T-cell (primary cell): Measurements from ENCODE around the gene PRKAA1. TPM values are rescaled to one million over a fixed set of nuclear protein-coding genes. Genes with fewer than 3 reads are reported as not detected.

Experiments
- ATAC-seq, 4 experiments: fragments of 200-7000 bp in 3 of 4; fragments of 150-1000 bp in 1 of 4; cut with Tn5 transposase; replicated peaks in 1 of 4; 1 replicate in 3 of 4; 2 replicates in 1 of 4; pipeline ENCODE4 v1.10.0; 2021; ENCODE audit warnings: moderate library complexity in 3 of 4, mild to moderate bottlenecking in 2 of 4, moderate number of reproducible peaks in 1 of 4
- CTCF ChIA-PET, 2 donors: fragments of 300-600 bp; sonication (Branson Sonifier 250); formaldehyde crosslinking; loops; one replicate each; lab custom pipeline; 2022; ENCODE audit warnings: antibody characterized with exemption in 2 of 2; lab: Charles Lee
- POLR2A ChIA-PET, 2 donors: fragments of 300-600 bp; sonication (Branson Sonifier 250); formaldehyde crosslinking; loops; one replicate each; lab custom pipeline; 2022; ENCODE audit warnings: antibody characterized with exemption in 2 of 2; lab: Charles Lee
- DNase-seq, 35 experiments: peaks; one replicate each; pipeline versions ENCODE4 v3.0.0 to v3.0.0-alpha.2; 2013 to 2023
- H3K27ac ChIP-seq: one replicate; pipeline ENCODE4 v1.5.1; 2013; ENCODE audit warnings: low read length
- H3K27me3 ChIP-seq, 2 experiments: replicated peaks in 1 of 2; 1 replicate in 1 of 2; 2 replicates in 1 of 2; pipeline versions ENCODE4 v1.6.1 to v1.7.0; 2013; ENCODE audit warnings: low read length in 1 of 2, mixed read lengths in 1 of 2; ENCODE audit not compliant: control insufficient read depth in 2 of 2, insufficient read depth in 2 of 2; ENCODE audit errors: extremely low read depth in 1 of 2
- H3K36me3 ChIP-seq, 2 donors: 1 replicate in 1 of 2; 2 replicates in 1 of 2; pipeline versions ENCODE4 v1.6.1 to v1.7.0; 2013; ENCODE audit warnings: low read length in 1 of 2; ENCODE audit not compliant: control insufficient read depth in 2 of 2, insufficient read depth in 1 of 2; ENCODE audit errors: extremely low read depth in 1 of 2
- H3K4me1 ChIP-seq, 2 experiments: 1 replicate in 1 of 2; 2 replicates in 1 of 2; pipeline versions ENCODE4 v1.6.1 to v1.7.0; 2013; ENCODE audit warnings: low read length in 2 of 2, mixed read lengths in 1 of 2; ENCODE audit not compliant: insufficient read depth in 2 of 2, control insufficient read depth in 1 of 2; ENCODE audit errors: extremely low read depth in 1 of 2
- H3K4me3 ChIP-seq, 2 donors: 1 replicate in 1 of 2; 2 replicates in 1 of 2; pipeline versions ENCODE4 v1.5.1 to v1.7.0; 2013; ENCODE audit warnings: mild to moderate bottlenecking in 2 of 2, low read length in 1 of 2, moderate library complexity in 1 of 2; ENCODE audit not compliant: control insufficient read depth in 1 of 2; ENCODE audit errors: extremely low read depth in 1 of 2
- H3K9me3 ChIP-seq: 2 replicates; pipeline ENCODE4 v1.7.0; 2013
- H3K27ac Mint-ChIP-seq, 2 donors: one replicate each; pipeline ENCODE4 v1.8.0; 2020 to 2021; ENCODE audit warnings: mild to moderate bottlenecking in 2 of 2, mixed read lengths in 2 of 2
- H3K27me3 Mint-ChIP-seq, 2 donors: one replicate each; pipeline ENCODE4 v1.8.0; 2021 to 2022; ENCODE audit warnings: mixed read lengths in 2 of 2
- H3K36me3 Mint-ChIP-seq: one replicate; pipeline ENCODE4 v1.8.0; 2021; ENCODE audit warnings: mixed read lengths
- H3K4me1 Mint-ChIP-seq, 3 donors: one replicate each; pipeline ENCODE4 v1.8.0; 2020 to 2022; ENCODE audit warnings: mixed read lengths in 3 of 3, mild to moderate bottlenecking in 1 of 3
- H3K4me3 Mint-ChIP-seq, 3 donors: one replicate each; pipeline ENCODE4 v1.8.0; 2020 to 2022; ENCODE audit warnings: mild to moderate bottlenecking in 3 of 3, mixed read lengths in 3 of 3, moderate library complexity in 3 of 3
- H3K9me3 Mint-ChIP-seq, 3 donors: one replicate each; pipeline ENCODE4 v1.8.0; 2020 to 2022; ENCODE audit warnings: mixed read lengths in 3 of 3
- WGBS: methylation state at CpG from one replicate; pipeline ENCODE4 v1.1.5; 2013; ENCODE audit warnings: missing lambda C conversion rate; ENCODE audit not compliant: insufficient coverage; 5-methylcytosine and 5-hydroxymethylcytosine counted together
- total RNA-seq, 35 experiments: library from RNA in 6 of 35; stranded (reverse) in 6 of 35; fragments of 120-200 nt in 1 of 35; gene quantifications; one replicate each; pipeline versions ENCODE4 v1.2.1 to v1.2.4 and lab custom pipeline; 2013 to 2026

The PRKAA1 gene
- total RNA-seq, 5 donors from 2014 or later (not counting 1 experiment from before 2014, with no cell fraction given): 92.3 to 112 (median 96.7) TPM

DNA sequence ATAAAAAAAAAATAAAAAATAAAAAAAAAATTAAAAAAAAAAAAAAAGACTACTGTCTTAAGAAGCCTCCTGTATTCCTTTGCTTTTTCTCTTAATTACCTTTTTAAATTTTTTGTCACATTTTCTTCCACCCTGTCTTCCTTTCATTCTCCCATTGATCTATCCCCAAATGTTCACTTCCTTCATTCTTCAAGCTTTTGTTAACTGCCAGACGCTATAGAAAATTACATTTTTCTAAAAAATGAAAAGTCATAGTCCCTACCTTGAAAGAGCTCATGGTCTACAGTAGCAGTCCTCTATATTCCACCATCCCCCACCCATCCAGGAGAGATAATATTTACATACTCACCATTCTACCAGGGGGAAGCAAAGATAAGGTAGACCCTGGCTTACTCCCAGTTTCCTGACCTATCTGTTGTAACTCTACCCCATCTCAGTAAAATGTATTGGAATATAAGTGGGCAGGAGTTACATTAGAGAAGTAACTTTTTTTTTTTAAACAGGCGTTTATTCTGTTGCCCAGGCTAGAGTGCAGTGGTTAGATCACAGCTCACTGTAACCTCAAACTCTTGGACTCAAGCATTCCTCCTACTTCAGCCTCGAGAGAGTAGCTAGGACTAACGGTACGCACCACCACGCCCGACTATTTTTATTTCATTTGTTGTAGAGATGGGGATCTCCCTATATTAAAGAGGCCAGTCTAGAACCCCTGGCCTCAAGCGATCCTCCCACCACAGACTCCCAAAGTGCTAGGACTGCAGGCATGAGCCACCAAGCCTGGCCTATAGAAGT is 3.8 kb upstream of the PRKAA1 start:
- no peaks in the 10 kb centered on the region for H3K9me3 ChIP-seq
- H3K4me1 ChIP-seq: peaks cover 2 to 6% of the 10 kb centered on the region in 2 experiments
- no peak overlapping the region for H3K27ac ChIP-seq
- ATAC-seq (no peak), DNase-seq (no peak)
- POLR2A ChIA-PET: interaction anchor here (0.6 kb wide), 2 partner anchors 55 to 977 kb away, joined by 3 to 4 read pairs; no protein-coding TSS in a partner anchor
- CTCF ChIA-PET: interaction anchor here in 1 of 2 donors (0.6 kb wide), 1 partner anchor 41 kb away, joined by 3 read pairs; no protein-coding TSS in a partner anchor
- no peaks in the 10 kb centered on the region for H3K27me3 Mint-ChIP-seq
- H3K27ac Mint-ChIP-seq: no peak overlapping the region
- WGBS: no CpG with 5 or more reads among the region's 8 CpGs
- peaks cover 0 to 2% of the 10 kb centered on the region in 2 experiments for H3K27me3 ChIP-seq
- H3K4me1 Mint-ChIP-seq: peaks cover 9 to 13% (median 10%) of the 10 kb centered on the region in 3 donors
- no peak overlapping the region for H3K4me3 ChIP-seq
- no peaks in the 10 kb centered on the region for H3K9me3 Mint-ChIP-seq
- H3K36me3 Mint-ChIP-seq: no peaks in the 10 kb centered on the region
- no peaks in the 10 kb centered on the region for H3K36me3 ChIP-seq
- H3K4me3 Mint-ChIP-seq: no peak overlapping the region

DNA sequence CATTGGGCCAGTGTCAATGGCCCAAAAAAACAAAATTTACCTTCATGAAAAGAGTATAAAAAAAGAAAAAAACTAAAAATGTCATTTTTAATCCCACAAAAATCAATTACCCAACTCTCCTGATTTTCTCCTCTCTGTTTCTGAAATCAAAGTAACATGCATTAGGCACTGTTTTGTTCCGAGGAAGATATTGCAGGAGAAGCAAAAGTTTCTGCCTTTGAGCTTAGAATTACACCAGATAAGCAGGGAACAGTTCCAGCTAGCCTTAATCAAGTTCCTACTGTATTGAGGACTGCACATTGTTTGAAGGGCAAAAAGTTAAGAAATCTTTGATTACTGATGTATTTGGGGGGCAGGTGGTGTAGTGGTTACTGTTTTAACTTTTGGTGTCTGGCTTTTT is 1.1 kb upstream of the PRKAA1 start:
- peaks cover 32 to 39% (median 36%) of the 10 kb centered on the region in 3 donors for H3K4me1 Mint-ChIP-seq
- H3K27ac ChIP-seq: no peak overlapping the region
- no peak overlapping the region for H3K4me3 ChIP-seq
- no CpG with 5 or more reads among the region's 1 CpG for WGBS
- peak overlapping the region in 1 of 2 donors; percentile 3 for H3K27ac Mint-ChIP-seq
- ATAC-seq (no peak), DNase-seq (no peak)
- H3K27me3 ChIP-seq: peaks cover 0 to 2% of the 10 kb centered on the region in 2 experiments
- H3K9me3 Mint-ChIP-seq: no peaks in the 10 kb centered on the region
- no peaks in the 10 kb centered on the region for H3K9me3 ChIP-seq
- H3K4me1 ChIP-seq: peaks cover 9 to 10% of the 10 kb centered on the region in 2 experiments
- H3K36me3 ChIP-seq: peaks cover 0 to 6% of the 10 kb centered on the region in 2 donors
- H3K36me3 Mint-ChIP-seq: peaks cover 14% of the 10 kb centered on the region
- H3K4me3 Mint-ChIP-seq: peak overlapping the region; percentile 89 to 92 (median 89)
- ChIA-PET POLR2A (interaction anchor here (0.5 to 1.5 kb wide), 7 partner anchors 9 to 851 kb away, joined by 3 to 7 read pairs (median 5); no protein-coding TSS in a partner anchor), CTCF (interaction anchor here (0.6 to 1.5 kb wide), 14 partner anchors 8 to 1578 kb away, joined by 3 to 8 read pairs (median 4); no protein-coding TSS in a partner anchor)
- H3K27me3 Mint-ChIP-seq: no peaks in the 10 kb centered on the region

DNA sequence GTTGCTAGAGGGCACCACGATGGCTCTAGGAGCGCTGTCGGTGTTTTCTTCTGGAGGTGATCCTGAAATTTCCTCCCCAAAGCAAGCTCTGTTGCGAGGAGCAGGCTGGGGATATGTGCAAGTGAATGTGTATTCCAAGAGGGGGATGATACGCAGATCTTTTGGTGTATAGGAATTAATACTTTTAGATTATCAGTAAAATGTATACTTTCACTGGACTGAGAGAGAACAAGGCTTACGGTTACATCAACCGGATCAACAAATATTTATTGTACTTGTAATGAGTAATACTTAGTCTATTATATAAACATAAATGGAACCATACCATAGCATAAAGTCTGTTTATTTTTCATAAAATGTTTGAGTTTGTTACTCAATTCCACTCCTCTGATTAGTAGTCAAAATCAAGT is 632 bp upstream of the PRKAA1 start:
- H3K9me3 ChIP-seq: no peaks in the 10 kb centered on the region
- H3K4me3 Mint-ChIP-seq: peak overlapping the region; percentile 89 to 92 (median 89)
- DNase-seq (no peak), ATAC-seq (no peak)
- H3K4me1 ChIP-seq: peaks cover 9 to 10% of the 10 kb centered on the region in 2 experiments
- H3K9me3 Mint-ChIP-seq: no peaks in the 10 kb centered on the region
- H3K27me3 ChIP-seq: no peaks in the 10 kb centered on the region
- WGBS: no CpG with 5 or more reads among the region's 7 CpGs
- H3K27ac ChIP-seq: peak overlapping the region; percentile 91
- H3K27ac Mint-ChIP-seq: peak overlapping the region; percentile 91 to 92
- H3K4me3 ChIP-seq: peak overlapping the region; percentile 77 to 95
- H3K36me3 Mint-ChIP-seq: peaks cover 17% of the 10 kb centered on the region
- ChIA-PET CTCF (interaction anchor here (0.6 to 1.5 kb wide), 14 partner anchors 9 to 1577 kb away, joined by 3 to 8 read pairs (median 4); no protein-coding TSS in a partner anchor), POLR2A (interaction anchor here (0.5 to 1.5 kb wide), 8 partner anchors 9 to 851 kb away, joined by 3 to 7 read pairs (median 4); no protein-coding TSS in a partner anchor)
- no peaks in the 10 kb centered on the region for H3K27me3 Mint-ChIP-seq
- H3K36me3 ChIP-seq: peaks cover 0 to 6% of the 10 kb centered on the region in 2 donors
- peaks cover 37 to 43% (median 41%) of the 10 kb centered on the region in 3 donors for H3K4me1 Mint-ChIP-seq

DNA sequence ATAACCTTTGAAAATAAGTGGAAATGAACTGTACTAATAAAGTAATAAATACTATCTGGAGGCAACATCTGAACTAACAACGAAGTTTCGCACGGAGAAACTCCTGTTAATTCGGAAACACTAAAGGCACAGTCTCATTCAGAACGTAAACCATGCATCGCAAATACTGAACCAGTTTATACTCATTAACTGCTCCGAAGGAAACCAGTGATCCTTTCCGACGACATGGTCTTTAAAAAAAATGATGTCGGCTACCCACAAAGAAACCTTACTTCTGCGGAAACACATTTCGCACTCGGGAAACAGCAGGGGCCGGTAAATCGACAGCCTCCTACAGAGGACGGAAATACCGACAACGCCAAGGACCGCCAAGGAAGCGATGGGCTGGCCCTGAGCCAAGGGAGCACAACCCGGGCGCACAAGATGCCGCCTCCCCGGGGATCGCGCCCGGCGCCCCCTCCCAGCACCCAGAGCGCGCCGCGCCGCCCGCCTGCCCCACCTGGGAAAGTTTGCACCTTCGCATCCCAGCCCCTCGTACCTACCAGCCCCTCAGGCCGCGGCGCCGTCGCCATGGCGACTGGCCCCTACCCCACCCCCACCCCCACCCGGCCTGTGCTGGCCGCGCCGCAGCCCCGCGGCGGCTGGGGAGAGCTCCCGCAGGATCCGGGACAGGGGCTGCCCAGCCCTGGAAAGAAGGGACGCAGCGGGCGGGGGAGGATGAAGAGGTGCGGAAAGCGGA is 732 bp downstream of the PRKAA1 start:
- Histone ChIP-seq H3K4me3 (peak overlapping the region; percentile 84 to 95), H3K27me3 (no peaks in the 10 kb centered on the region), H3K27ac (peak overlapping the region; percentile 91), H3K9me3 (no peaks in the 10 kb centered on the region), H3K36me3 (peaks cover 0 to 6% of the 10 kb centered on the region in 2 donors), H3K4me1 (peaks cover 11 to 12% of the 10 kb centered on the region in 2 experiments)
- CTCF ChIA-PET: interaction anchor here in 1 of 2 donors (0.6 to 1.5 kb wide), 3 partner anchors 36 to 355 kb away, joined by 3 to 8 read pairs (median 4); no protein-coding TSS in a partner anchor
- POLR2A ChIA-PET: no interaction called here
- WGBS: under 1% methylated on average over 41 of the region's 56 CpGs
- no peaks in the 10 kb centered on the region for H3K9me3 Mint-ChIP-seq
- ATAC-seq (peak; percentile 38 to 43 (median 41)), DNase-seq (peak; percentile 48 to 85 (median 68))
- H3K4me3 Mint-ChIP-seq: peak overlapping the region; percentile 88 to 90 (median 89)
- H3K36me3 Mint-ChIP-seq: peaks cover 17% of the 10 kb centered on the region
- peaks cover 46 to 52% (median 49%) of the 10 kb centered on the region in 3 donors for H3K4me1 Mint-ChIP-seq
- peak overlapping the region; percentile 83 to 92 for H3K27ac Mint-ChIP-seq
- H3K27me3 Mint-ChIP-seq: no peaks in the 10 kb centered on the region

DNA sequence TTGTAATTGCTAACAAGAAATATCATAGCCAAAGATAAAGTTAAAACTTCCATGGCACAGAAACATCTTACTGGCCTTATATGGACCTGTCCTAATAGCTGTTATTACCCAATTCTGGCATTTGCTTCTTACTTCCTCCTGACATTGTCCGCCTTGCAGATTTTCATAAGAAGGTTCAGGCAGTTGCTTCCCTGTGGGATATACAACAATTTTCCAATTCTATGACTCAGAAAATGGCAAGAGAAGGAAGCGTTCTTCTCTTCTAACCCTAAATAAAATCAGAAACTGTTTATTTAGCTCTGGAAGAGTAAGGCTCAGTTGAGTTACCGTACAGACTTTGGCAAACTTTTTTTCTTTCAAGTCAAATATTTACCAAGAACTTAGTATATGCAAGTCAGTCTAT is 1.7 kb downstream of the PRKAA1 start:
- H3K4me3 Mint-ChIP-seq: peak overlapping the region; percentile 88 to 90 (median 89)
- no peak for DNase-seq
- Histone ChIP-seq H3K27ac (no peak overlapping the region), H3K4me1 (peaks cover 11 to 12% of the 10 kb centered on the region in 2 experiments), H3K27me3 (no peaks in the 10 kb centered on the region), H3K36me3 (peaks cover 0 to 6% of the 10 kb centered on the region in 2 donors), H3K9me3 (no peaks in the 10 kb centered on the region), H3K4me3 (no peak overlapping the region)
- peaks cover 47 to 58% (median 57%) of the 10 kb centered on the region in 3 donors for H3K4me1 Mint-ChIP-seq
- no CpG with 5 or more reads among the region's 3 CpGs for WGBS
- ATAC-seq: no peak
- peaks cover 17% of the 10 kb centered on the region for H3K36me3 Mint-ChIP-seq
- H3K9me3 Mint-ChIP-seq: no peaks in the 10 kb centered on the region
- H3K27me3 Mint-ChIP-seq: no peaks in the 10 kb centered on the region
- no peak overlapping the region for H3K27ac Mint-ChIP-seq
- ChIA-PET POLR2A (no interaction called here), CTCF (interaction anchor here in 1 of 2 donors (0.6 kb wide), 1 partner anchor 143 kb away, joined by 3 read pairs; no protein-coding TSS in a partner anchor)
